Activated naive CD8-positive, alpha-beta T cell treated with anti-CD3 and anti-CD28 coated beads, Interleukin-2, amount 50 U/mL, for 24 hours (primary cell): ENCODE measurements around the gene PPP2R5A.

Experiments used
- ATAC-seq: fragments of 150-1000 bp; cut with Tn5 transposase; one replicate; pipeline ENCODE4 v1.10.0; 2021
- DNase-seq: peaks from one replicate; pipeline ENCODE4 v3.0.0; 2021
- H3K27ac Mint-ChIP-seq: one replicate; pipeline ENCODE4 v1.8.0; 2021; ENCODE audit warnings: mild to moderate bottlenecking, mixed read lengths
- H3K27me3 Mint-ChIP-seq: one replicate; pipeline ENCODE4 v1.8.0; 2021; ENCODE audit warnings: mixed read lengths
- H3K36me3 Mint-ChIP-seq: one replicate; pipeline ENCODE4 v1.8.0; 2021; ENCODE audit warnings: low read depth, mixed read lengths
- H3K4me1 Mint-ChIP-seq: one replicate; pipeline ENCODE4 v1.8.0; 2021; ENCODE audit warnings: mixed read lengths
- H3K4me3 Mint-ChIP-seq: one replicate; pipeline ENCODE4 v1.8.0; 2021; ENCODE audit warnings: mild to moderate bottlenecking, moderate library complexity, mixed read lengths
- H3K9me3 Mint-ChIP-seq: one replicate; pipeline ENCODE4 v1.8.0; 2021; ENCODE audit warnings: mixed read lengths

The PPP2R5A gene

DNA sequence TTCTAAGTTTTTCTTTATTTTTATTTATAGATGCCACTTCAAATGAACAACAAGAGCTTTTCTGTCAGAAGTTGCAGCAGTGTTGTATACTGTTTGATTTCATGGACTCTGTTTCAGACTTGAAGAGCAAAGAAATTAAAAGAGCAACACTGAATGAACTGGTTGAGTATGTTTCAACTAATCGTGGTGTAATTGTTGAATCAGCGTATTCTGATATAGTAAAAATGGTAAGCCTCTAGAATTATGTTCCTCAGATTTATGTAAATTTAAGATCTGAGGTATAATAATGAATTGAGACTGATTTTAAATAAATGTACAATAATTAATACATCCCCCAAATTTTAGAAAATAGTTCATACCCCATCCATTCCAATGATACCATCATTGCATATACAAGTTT lies 43.9 kb downstream of the PPP2R5A start:
- Mint-ChIP-seq H3K9me3 (no peaks in the 10 kb centered on the region), H3K27me3 (no peaks in the 10 kb centered on the region), H3K4me3 (no peak overlapping the region), H3K27ac (no peak overlapping the region), H3K4me1 (peaks cover 8% of the 10 kb centered on the region), H3K36me3 (peaks cover 11% of the 10 kb centered on the region)
- DNase-seq (no peak), ATAC-seq (no peak)

GRCh38 chr1:212341090-212341489 lies 55.9 kb downstream of the PPP2R5A start:
- H3K36me3 Mint-ChIP-seq, result peaks cover 13% of the 10 kb centered on the region
- H3K9me3 Mint-ChIP-seq, result no peaks in the 10 kb centered on the region
- ATAC-seq, result no peak
- no peak for DNase-seq
- H3K27ac Mint-ChIP-seq, result no peak overlapping the region
- H3K27me3 Mint-ChIP-seq, result no peaks in the 10 kb centered on the region
- no peak overlapping the region for H3K4me3 Mint-ChIP-seq
- no peaks in the 10 kb centered on the region for H3K4me1 Mint-ChIP-seq

GRCh38 chr1:212344905-212345304 lies 59.7 kb downstream of the PPP2R5A start:
- no peaks in the 10 kb centered on the region for H3K9me3 Mint-ChIP-seq
- H3K36me3 Mint-ChIP-seq, result peaks cover 10% of the 10 kb centered on the region
- no peak for DNase-seq
- H3K4me1 Mint-ChIP-seq, result peaks cover 3% of the 10 kb centered on the region
- H3K27ac Mint-ChIP-seq, result no peak overlapping the region
- no peak for ATAC-seq
- H3K27me3 Mint-ChIP-seq, result no peaks in the 10 kb centered on the region
- H3K4me3 Mint-ChIP-seq, result no peak overlapping the region

- DNase-seq (no peak), ATAC-seq (no peak)
- Mint-ChIP-seq H3K36me3 (peaks cover 10% of the 10 kb centered on the region), H3K4me1 (peaks cover 3% of the 10 kb centered on the region), H3K4me3 (no peak overlapping the region), H3K27ac (no peak overlapping the region), H3K27me3 (no peaks in the 10 kb centered on the region), H3K9me3 (no peaks in the 10 kb centered on the region)
Observed at GRCh38 chr1:212346601-212347000, 61.4 kb downstream of the PPP2R5A start.

GRCh38 chr1:212351588-212352362 lies 66.6 kb downstream of the PPP2R5A start:
- peaks cover 14% of the 10 kb centered on the region for H3K36me3 Mint-ChIP-seq
- no peak overlapping the region for H3K4me3 Mint-ChIP-seq
- no peak for ATAC-seq
- H3K4me1 Mint-ChIP-seq, result no peaks in the 10 kb centered on the region
- no peaks in the 10 kb centered on the region for H3K27me3 Mint-ChIP-seq
- no peaks in the 10 kb centered on the region for H3K9me3 Mint-ChIP-seq
- DNase-seq, result no peak
- H3K27ac Mint-ChIP-seq, result no peak overlapping the region

DNA sequence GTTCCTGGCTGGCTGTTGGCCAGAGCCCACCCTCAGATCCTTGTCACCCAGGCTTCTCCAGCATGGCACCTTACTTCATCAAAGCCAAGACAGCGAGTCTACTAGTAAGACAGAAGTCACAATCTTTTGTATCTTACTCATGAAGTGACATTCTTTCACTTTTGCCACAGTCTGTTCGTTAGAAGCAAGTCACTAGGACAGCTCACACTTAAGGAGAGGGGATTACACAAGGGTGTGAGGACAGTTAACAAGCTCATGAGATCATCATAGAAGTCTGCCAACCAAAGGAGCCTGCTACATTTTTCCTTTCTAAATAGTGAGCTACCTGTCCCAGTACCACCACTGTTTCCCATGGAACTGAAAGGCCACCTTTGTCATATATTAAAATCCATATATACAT lies 68.0 kb downstream of the PPP2R5A start:
- no peak overlapping the region for H3K27ac Mint-ChIP-seq
- no peak overlapping the region for H3K4me3 Mint-ChIP-seq
- H3K4me1 Mint-ChIP-seq, result no peaks in the 10 kb centered on the region
- no peaks in the 10 kb centered on the region for H3K27me3 Mint-ChIP-seq
- no peak for DNase-seq
- H3K9me3 Mint-ChIP-seq, result no peaks in the 10 kb centered on the region
- ATAC-seq, result peak; percentile 28
- H3K36me3 Mint-ChIP-seq, result peaks cover 15% of the 10 kb centered on the region

DNA sequence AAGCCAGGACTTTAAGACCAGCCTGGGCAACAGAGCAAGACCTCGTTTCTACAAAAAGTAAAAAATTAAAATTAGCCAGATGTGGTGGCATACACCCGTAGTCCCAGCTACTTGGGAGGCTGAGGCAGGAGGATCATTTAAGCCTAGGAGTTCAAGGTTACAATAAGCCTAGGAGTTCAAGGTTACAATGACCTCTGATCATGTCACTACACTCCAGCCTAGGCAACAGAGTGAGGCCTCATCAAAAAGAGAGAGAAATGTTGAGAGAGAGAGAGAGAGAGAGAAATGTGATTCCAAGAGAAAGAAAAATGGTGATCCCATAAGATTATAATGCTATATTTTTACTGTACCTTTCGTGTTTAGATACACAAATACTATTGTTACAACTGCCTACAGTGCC lies 69.3 kb downstream of the PPP2R5A start:
- Mint-ChIP-seq H3K27ac (no peak overlapping the region), H3K9me3 (no peaks in the 10 kb centered on the region), H3K4me1 (no peaks in the 10 kb centered on the region), H3K27me3 (no peaks in the 10 kb centered on the region), H3K36me3 (peaks cover 23% of the 10 kb centered on the region), H3K4me3 (no peak overlapping the region)
- DNase-seq, result no peak
- no peak for ATAC-seq

GRCh38 chr1:212355230-212355969 lies 70.2 kb downstream of the PPP2R5A start:
- H3K27ac Mint-ChIP-seq, result no peak overlapping the region
- H3K9me3 Mint-ChIP-seq, result no peaks in the 10 kb centered on the region
- H3K27me3 Mint-ChIP-seq, result no peaks in the 10 kb centered on the region

DNA sequence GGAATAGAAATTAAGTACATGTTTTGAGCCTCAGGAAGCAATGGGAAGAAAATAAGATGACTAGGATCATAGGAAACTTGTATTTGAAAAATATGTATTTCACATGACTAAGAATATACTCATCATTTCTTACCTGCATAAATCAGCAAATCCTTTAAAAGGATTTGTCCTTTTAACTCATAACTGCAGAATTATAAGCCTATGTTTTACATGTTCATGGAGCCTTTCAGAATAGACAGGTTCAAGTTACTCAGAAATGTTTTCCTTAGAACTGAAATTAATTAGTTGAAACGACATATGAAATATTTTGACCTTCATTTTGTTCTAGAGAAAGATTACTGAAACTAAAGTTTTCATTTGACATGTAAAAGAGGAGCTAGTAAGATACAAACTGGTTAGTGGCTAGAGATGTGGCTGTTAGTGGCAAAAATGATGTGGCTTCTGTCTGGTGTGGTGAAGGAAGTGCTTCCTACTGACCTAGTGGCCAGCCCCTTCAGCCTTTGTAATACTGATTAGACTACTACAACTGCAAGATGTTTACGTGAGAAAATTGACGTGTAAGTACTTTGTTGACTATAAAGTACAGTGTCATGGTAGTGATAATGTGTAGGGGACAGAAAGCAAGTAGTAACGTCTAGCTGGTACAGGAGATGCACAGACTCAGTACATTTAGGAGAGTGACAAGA lies 74.7 kb downstream of the PPP2R5A start:
- H3K4me3 Mint-ChIP-seq, result no peak overlapping the region
- H3K9me3 Mint-ChIP-seq, result no peaks in the 10 kb centered on the region
- ATAC-seq, result peak; percentile 71
- peaks cover 28% of the 10 kb centered on the region for H3K36me3 Mint-ChIP-seq
- peaks cover 10% of the 10 kb centered on the region for H3K4me1 Mint-ChIP-seq
- H3K27me3 Mint-ChIP-seq, result no peaks in the 10 kb centered on the region
- peak overlapping the region; percentile 54 for H3K27ac Mint-ChIP-seq
- peak; percentile 9 for DNase-seq

More at GRCh38 chr1:212355230-212355969, 70.2 kb downstream of the PPP2R5A start:
- Mint-ChIP-seq H3K4me3 (no peak overlapping the region), H3K4me1 (peaks cover 9% of the 10 kb centered on the region), H3K36me3 (peaks cover 27% of the 10 kb centered on the region)
- ATAC-seq (no peak), DNase-seq (no peak)

GRCh38 chr1:212364985-212365384 lies 79.8 kb downstream of the PPP2R5A start:
- Mint-ChIP-seq H3K27ac (peak overlapping the region; percentile 40), H3K36me3 (peaks cover 37% of the 10 kb centered on the region), H3K27me3 (no peaks in the 10 kb centered on the region), H3K9me3 (no peaks in the 10 kb centered on the region), H3K4me1 (peaks cover 5% of the 10 kb centered on the region), H3K4me3 (no peak overlapping the region)
- no peak for DNase-seq
- no peak for ATAC-seq

DNA sequence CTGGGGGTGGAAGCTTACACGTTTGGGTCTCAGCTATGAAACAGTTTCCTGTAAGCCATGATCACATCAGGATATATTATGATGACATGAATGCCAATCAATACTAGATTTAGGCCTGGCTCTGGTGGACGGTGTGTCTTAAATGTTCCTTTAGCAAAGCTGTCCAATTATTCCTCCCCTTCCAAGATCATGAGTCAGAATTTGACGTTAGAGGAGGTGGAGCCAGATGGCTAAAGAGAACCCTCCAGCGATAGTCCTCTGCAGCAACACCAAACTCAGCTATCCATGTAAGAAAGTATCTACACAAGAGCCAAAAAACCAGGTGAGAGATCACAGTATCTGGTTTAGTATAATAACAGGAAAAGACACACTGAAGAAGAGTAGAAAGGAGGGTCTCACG lies 81.7 kb downstream of the PPP2R5A start:
- Mint-ChIP-seq H3K36me3 (peaks cover 40% of the 10 kb centered on the region), H3K9me3 (no peaks in the 10 kb centered on the region), H3K27ac (peak overlapping the region; percentile 60), H3K27me3 (no peaks in the 10 kb centered on the region), H3K4me1 (no peaks in the 10 kb centered on the region), H3K4me3 (no peak overlapping the region)
- no peak for ATAC-seq
- DNase-seq, result no peak

DNA sequence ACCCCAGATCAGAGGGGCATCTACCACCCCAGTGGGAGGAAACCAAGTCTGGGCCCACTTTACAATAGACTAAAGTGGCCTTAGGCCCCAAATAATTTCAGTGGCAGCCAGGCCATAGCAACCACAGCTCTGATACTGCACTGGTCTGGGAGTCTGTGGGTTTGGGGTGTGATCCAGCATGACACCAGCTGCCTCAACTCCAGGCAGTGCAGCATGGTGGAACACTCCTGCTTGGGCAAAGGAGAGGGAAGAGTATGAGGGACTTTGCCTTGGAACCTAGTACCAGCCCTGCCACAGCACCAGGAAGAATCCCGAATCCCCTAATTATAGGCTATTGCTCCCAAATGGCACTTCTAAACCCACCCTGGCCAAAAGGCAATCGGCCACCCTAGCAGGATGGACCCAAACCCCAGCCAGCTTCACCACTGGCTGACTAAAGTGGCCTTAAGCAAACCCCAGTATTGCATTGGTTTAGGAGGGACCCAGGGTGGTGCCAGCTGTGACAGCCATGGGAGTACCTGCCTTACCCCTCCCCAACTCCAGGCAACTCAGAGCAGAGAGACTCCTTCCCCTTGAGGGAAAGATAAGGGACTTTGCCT lies 82.4 kb downstream of the PPP2R5A start:
- Mint-ChIP-seq H3K9me3 (no peaks in the 10 kb centered on the region), H3K36me3 (peaks cover 47% of the 10 kb centered on the region), H3K4me3 (no peak overlapping the region), H3K27ac (peak overlapping the region; percentile 60), H3K27me3 (no peaks in the 10 kb centered on the region), H3K4me1 (no peaks in the 10 kb centered on the region)
- DNase-seq, result no peak
- no peak for ATAC-seq

GRCh38 chr1:212368073-212368484 lies 82.9 kb downstream of the PPP2R5A start:
- H3K36me3 Mint-ChIP-seq, result peaks cover 52% of the 10 kb centered on the region
- no peak overlapping the region for H3K27ac Mint-ChIP-seq
- peak; percentile 38 for DNase-seq
- no peak overlapping the region for H3K4me3 Mint-ChIP-seq
- peak; percentile 89 for ATAC-seq
- H3K27me3 Mint-ChIP-seq, result no peaks in the 10 kb centered on the region
- no peaks in the 10 kb centered on the region for H3K9me3 Mint-ChIP-seq
- H3K4me1 Mint-ChIP-seq, result no peaks in the 10 kb centered on the region

- peaks cover 58% of the 10 kb centered on the region for H3K36me3 Mint-ChIP-seq
- H3K27ac Mint-ChIP-seq, result no peak overlapping the region
- H3K9me3 Mint-ChIP-seq, result no peaks in the 10 kb centered on the region
Observed at GRCh38 chr1:212375986-212376385, 90.8 kb downstream of the PPP2R5A start.

More at GRCh38 chr1:212375986-212376385, 90.8 kb downstream of the PPP2R5A start:
- Mint-ChIP-seq H3K4me3 (no peak overlapping the region), H3K4me1 (no peaks in the 10 kb centered on the region), H3K27me3 (no peaks in the 10 kb centered on the region)
- DNase-seq, result no peak
- ATAC-seq, result no peak
